ENCODE data around the gene TLE3.

The TLE3 gene

DNA sequence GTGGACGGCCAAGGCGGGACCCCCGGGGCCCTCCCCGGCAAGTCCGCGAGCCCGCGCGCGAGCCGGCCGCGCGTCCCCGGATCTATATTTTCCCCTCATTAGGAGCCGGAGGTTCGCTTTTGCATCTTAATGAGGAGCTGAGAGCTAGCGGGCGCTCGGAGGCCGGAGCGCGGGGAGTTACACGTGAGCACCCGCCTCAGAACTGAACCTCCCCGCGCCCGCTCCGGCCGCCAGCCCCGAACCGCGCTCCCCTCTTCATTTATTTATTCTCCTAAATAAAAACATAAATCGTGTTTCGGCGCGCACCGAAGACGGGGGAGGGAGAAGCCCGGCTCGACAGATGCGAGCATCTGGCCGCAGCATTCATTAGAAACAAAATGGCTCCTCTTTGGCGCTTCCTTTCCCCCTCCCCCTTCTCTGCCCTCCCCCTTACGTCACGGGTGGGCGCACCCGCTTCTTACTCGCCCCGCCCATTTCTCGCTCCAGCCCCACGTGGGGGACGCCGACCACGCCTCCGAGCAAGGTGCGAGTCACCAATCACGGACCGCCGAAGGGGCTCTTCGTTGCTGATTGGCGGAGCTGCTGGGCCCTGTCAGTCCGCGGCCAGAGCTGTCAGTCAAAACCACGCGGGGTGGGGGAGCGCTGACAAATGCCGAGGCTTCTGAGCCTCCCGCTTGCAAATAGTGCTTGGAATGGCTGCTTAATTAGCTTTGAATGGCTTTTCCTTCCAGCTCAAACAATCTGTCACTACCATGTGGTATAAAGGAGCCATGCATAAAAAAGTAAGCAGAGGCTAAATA lies 1.6 kb upstream of the TLE3 start:
- peak; percentile 100 for DNase-seq (ENCODE audit: low read depth in 1 of 2, low spot score in 1 of 2)

DNA sequence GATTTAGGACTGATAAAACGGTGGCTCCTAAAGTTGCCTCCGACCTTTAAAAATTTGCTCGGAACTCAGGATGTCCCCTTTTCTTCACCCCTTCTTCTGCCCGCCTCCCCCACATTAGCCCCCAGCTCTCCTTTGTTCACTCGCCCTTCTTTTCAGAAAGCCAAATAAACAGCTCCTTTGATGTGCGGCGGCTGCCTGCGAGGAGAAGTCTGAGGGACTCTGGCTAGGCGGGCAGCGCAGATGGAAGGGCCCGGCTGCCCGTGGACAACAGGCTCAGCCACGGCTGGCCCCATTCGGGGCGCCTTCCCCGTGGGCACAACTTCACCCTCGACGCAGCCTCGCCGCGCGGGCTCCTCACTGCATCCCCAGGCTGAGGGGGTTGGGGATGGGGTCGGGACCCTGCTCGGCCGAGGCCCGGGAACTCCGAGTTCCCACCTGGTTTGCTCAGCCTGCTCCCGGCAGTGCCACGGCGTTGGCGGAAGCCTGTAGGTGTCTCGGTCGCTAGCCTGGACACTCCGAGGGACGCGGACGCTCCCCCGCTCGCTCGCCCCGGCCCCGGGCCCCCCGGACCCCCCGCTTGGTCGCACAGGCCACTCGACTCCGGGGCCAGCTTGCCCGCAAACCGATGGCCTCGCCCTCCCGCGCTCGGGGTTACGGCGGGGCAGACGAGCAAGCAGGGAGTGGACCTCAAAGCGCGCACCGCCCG lies 897 bp upstream of the TLE3 start:
- peak in 1 of 2 donors; percentile 19 for DNase-seq (ENCODE audit: low read depth in 1 of 2, low spot score in 1 of 2)

- no peak for DNase-seq (ENCODE audit: low read depth in 1 of 2, low spot score in 1 of 2)
Observed at GRCh38 chr15:70098153-70098460, 390 bp upstream of the TLE3 start.

DNA sequence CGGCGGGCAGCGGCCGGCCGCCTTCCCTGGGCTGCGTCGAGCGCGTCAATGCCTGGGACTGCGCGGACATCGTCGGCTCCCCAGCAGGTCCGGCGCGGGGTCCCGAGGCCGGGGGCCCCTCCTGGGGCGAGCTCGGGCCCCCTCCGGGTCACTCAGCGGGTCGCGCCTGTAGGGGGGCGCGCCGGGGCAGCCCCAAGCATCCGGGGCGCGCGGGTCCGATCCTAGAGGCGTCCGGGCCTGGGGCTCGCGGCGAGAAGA lies 725 bp downstream of the TLE3 start:
- no peak for DNase-seq (ENCODE audit: low read depth in 1 of 2, low spot score in 1 of 2)

DNA sequence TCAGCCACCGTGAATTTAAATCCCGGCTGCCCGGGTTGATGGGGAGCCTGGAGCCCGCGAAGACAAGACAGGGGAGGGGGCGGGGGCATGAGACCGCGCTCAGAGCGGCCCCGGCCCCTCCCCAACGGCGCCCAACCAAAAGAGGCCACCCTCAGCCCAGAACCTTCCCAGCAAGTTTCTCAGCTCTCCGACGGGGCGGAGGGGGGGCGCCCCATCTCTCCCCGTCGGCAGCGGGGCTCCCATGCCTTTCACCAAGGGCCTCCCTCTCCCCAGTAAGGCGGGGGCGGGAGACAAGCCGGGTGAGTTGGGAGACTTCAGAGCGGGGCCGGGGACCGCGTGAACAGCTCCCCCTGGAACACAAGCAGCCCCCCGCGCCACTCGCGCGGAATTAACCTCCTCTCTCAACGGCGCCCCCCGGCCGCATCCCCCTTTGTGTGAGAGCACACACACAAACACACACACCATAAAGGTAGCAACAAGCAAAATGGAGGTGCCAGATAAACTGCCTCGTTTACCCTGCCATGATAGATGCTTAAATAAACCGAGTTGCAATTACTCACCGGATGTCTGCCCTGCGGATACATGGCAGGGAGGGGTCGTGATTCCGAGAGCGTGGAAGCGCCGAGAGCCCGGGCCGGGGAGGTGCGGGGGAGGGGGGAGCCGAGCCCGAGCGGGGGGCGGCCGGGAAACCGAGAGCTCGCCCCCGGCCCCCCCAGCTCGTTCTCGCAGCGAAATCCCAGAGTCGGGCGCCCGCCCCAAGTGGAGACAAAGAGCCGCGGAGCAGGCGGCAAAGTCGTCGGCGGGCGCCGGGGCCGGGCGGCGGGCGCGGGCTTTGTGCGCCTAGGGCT lies 1.3 kb downstream of the TLE3 start:
- peak in 1 of 2 donors; percentile 35 for DNase-seq (ENCODE audit: low read depth in 1 of 2, low spot score in 1 of 2)

GRCh38 chr15:70095408-70096214 lies 2.1 kb downstream of the TLE3 start:
- DNase-seq (ENCODE audit: low read depth in 1 of 2, low spot score in 1 of 2) = no peak

DNA sequence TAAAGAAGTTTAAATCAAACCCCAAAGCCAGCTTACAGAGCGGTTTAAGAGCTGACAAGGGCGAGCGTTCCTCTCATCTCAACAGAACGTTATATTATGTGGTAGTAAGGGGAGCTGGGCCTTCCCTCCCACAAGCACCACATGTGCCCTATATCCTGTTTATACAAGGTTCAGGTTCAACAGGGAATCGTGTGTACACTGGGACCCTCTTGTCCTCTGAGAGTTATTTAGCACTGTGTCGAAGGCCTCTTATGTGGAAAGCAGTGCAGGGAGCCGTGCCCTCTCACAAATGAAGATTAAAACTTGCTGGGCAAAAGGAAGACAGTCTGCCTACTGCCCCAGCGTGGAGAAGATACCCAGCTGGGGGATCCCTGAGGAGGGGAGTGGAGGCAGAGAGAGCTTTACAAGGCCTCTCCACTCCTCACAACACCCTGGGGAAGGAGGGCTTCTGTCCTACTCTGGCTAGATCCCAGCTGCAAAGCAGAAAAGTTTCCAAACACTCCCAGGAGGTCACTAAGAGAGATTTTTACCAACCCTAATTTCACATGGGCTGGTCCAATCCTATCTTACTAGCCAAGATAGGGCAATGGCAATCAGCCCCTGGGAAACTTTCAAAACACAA lies 2.9 kb downstream of the TLE3 start:
- no peak for DNase-seq (ENCODE audit: low read depth in 1 of 2, low spot score in 1 of 2)

GRCh38 chr15:70093481-70094319 lies 4.0 kb downstream of the TLE3 start:
- DNase-seq (ENCODE audit: low read depth in 1 of 2, low spot score in 1 of 2) = no peak

DNA sequence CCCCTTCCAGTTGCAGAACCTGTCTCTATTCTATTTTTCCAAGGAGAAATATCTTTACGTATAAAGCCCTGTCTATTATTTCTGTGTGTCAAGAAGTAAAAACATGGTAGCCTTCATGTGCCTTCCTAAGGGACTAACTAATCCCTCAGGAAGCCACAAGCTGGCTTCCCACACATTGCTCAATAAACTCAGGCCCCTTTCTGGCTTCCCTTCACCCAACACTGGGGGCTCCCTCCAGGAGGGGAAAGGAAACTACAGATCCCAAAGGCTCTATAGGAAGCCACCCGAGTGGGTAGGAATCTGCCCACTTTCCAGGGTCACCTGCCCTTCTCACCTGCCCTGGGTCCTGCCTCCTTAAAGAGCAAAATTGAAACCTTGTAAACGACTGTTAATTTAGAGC lies 4.6 kb downstream of the TLE3 start:
- no peak for DNase-seq (ENCODE audit: low read depth in 1 of 2, low spot score in 1 of 2)

DNA sequence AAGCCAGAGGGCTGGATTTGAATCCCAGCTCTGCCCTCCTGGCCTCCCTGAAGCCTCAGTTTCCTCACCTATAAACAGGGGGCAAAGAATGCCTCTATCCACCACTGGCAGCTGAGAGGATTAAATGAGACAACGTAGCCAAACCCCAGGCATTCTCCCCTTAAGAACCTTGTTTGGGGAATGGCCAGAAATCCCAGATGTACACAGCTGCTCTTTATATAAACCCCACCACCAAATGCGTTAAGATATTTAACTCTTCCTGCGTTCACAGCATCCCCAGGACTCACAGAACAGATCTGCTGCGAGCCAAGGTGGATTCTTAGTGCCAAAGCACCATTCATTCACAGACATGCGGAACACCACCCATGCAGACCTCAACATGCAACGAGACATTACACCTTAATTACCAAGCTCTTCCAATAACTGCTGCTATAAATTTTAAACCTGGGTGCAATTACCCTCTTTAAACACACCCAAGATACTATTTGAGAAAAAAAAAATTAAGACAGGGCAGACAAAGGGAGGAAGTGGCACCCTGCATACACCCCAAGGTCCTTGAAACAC lies 5.2 kb downstream of the TLE3 start:
- DNase-seq (ENCODE audit: low read depth in 1 of 2, low spot score in 1 of 2) = no peak

- no peak for DNase-seq (ENCODE audit: low read depth in 1 of 2, low spot score in 1 of 2)
Observed at GRCh38 chr15:70091726-70092463, 5.8 kb downstream of the TLE3 start.

GRCh38 chr15:70090436-70091296 lies 7.1 kb downstream of the TLE3 start:
- DNase-seq (ENCODE audit: low read depth in 1 of 2, low spot score in 1 of 2) = no peak

GRCh38 chr15:70089692-70089971 lies 8.1 kb downstream of the TLE3 start:
- no peak for DNase-seq (ENCODE audit: low read depth in 1 of 2, low spot score in 1 of 2)

- DNase-seq (ENCODE audit: low read depth in 1 of 2, low spot score in 1 of 2) = no peak
Observed at GRCh38 chr15:70088887-70089691, 8.6 kb downstream of the TLE3 start.

- DNase-seq (ENCODE audit: low read depth in 1 of 2, low spot score in 1 of 2) = no peak
Observed at GRCh38 chr15:70088455-70088854, 9.3 kb downstream of the TLE3 start.

DNA sequence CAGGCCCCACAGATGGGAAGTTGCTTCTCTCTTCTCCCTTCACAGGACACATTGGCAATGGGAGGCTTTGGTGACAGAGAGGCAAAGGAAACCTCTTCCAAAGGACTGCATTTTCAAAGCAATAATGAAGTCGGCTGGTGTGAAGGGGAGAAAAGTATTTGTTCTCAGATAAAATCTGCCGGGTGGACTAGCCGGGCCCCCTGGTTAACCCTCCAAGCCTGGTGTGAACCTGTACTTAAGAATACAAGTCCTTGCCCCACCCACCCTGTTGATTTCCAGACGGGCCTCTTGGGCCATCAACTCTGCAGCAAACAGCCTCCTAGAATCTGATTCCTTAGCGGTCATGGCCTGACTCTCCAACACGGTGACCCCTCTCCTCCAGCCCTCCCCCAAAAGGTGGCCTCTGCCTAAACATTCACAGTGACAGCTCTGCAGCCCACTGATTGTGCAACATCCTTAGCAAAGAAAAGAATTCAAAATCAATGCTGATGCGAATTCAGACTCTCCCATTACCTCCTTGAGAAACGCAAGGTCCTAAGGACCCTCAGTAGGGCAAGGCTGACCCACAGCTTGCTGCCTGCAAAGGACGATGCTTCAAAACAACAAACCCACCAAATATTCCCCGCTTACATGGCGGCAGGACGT lies 9.9 kb downstream of the TLE3 start:
- no peak for DNase-seq (ENCODE audit: low read depth in 1 of 2, low spot score in 1 of 2)

GRCh38 chr15:70086636-70087035 lies 11.1 kb downstream of the TLE3 start:
- DNase-seq (ENCODE audit: low read depth in 1 of 2, low spot score in 1 of 2) = no peak

All from activated T-helper 1 cell treated with anti-CD3 and anti-CD28 coated beads, Interleukin-2, amount 50 U/mL, for 16 hours (primary cell).